GM23338 (cell line): Measurements from ENCODE around the gene PLIN4. TPM values are rescaled to one million over a fixed set of nuclear protein-coding genes. Genes with fewer than 3 reads are reported as not detected.
A peak's percentile ranks its signal among the peaks of the same experiment; 100 is the strongest.

ENCODE experiments used
- ATAC-seq: fragments of 200-7000 bp; cut with Tn5 transposase; 3 replicates; pipeline ENCODE4 v1.9.1; 2020
- DNase-seq: peaks from one replicate; pipeline ENCODE4 v3.0.0-alpha.2; 2015; ENCODE audit warnings: low spot score
- H2AFZ ChIP-seq: fragments of 200-600 bp; sonication (generic); 2 replicates; pipeline ENCODE4 v1.8.0; 2016; ENCODE audit warnings: antibody characterized with exemption, mild to moderate bottlenecking, moderate library complexity
- H3F3A ChIP-seq: fragments of 200-600 bp; sonication (generic); replicated peaks from 2 replicates; pipeline ENCODE4 v1.8.0; 2017; ENCODE audit warnings: antibody characterized with exemption, mixed run types, low read depth
- H3K27ac ChIP-seq: fragments of 200-600 bp; sonication (generic); 2 replicates; pipeline ENCODE4 v1.6.1; 2016; ENCODE audit warnings: low read depth
- H3K27me3 ChIP-seq: fragments of 200-600 bp; sonication (generic); 2 replicates; pipeline ENCODE4 v1.8.0; 2016; ENCODE audit warnings: mild to moderate bottlenecking, mixed run types, moderate library complexity; ENCODE audit not compliant: insufficient read depth
- H3K36me3 ChIP-seq: fragments of 200-600 bp; sonication (generic); 2 replicates; pipeline ENCODE4 v1.8.0; 2016; ENCODE audit warnings: mild to moderate bottlenecking; ENCODE audit not compliant: insufficient read depth
- H3K4me1 ChIP-seq: fragments of 200-600 bp; sonication (generic); 2 replicates; pipeline ENCODE4 v1.8.0; 2016; ENCODE audit warnings: mild to moderate bottlenecking, moderate library complexity; ENCODE audit not compliant: insufficient read depth
- H3K4me2 ChIP-seq: fragments of 200-600 bp; sonication (generic); 2 replicates; pipeline ENCODE4 v1.7.1; 2017; ENCODE audit warnings: mixed run types
- H3K4me3 ChIP-seq: fragments of 200-600 bp; sonication (generic); 2 replicates; pipeline ENCODE4 v1.6.1; 2016; ENCODE audit warnings: mixed run types
- H3K79me2 ChIP-seq: fragments of 200-600 bp; sonication (generic); replicated peaks from 2 replicates; pipeline ENCODE4 v1.8.0; 2017; ENCODE audit warnings: mild to moderate bottlenecking; ENCODE audit not compliant: insufficient read depth
- H3K9me2 ChIP-seq: fragments of 200-600 bp; sonication (generic); 2 replicates; pipeline ENCODE4 v1.8.0; 2017; ENCODE audit not compliant: insufficient read depth
- H4K20me1 ChIP-seq: fragments of 200-600 bp; sonication (generic); replicated peaks from 2 replicates; pipeline ENCODE4 v1.8.0; 2017; ENCODE audit warnings: mild to moderate bottlenecking; ENCODE audit not compliant: insufficient read depth
- H3K27ac Mint-ChIP-seq: 2 replicates; pipeline ENCODE4 v1.8.0; 2020; ENCODE audit warnings: inconsistent platforms, mild to moderate bottlenecking, moderate library complexity, mixed read lengths
- H3K27me3 Mint-ChIP-seq: 3 replicates; pipeline ENCODE4 v1.8.0; 2022; ENCODE audit warnings: low read depth, mild to moderate bottlenecking, moderate library complexity, mixed read lengths, inconsistent platforms; ENCODE audit not compliant: insufficient read depth, poor library complexity
- H3K36me3 Mint-ChIP-seq: 3 replicates; pipeline ENCODE4 v1.8.0; 2021; ENCODE audit warnings: low read depth, mild to moderate bottlenecking, inconsistent platforms, moderate library complexity, mixed read lengths
- H3K4me1 Mint-ChIP-seq: 3 replicates; pipeline ENCODE4 v1.8.0; 2020; ENCODE audit warnings: mild to moderate bottlenecking, inconsistent platforms, mixed read lengths
- H3K4me3 Mint-ChIP-seq: 3 replicates; pipeline ENCODE4 v1.8.0; 2021; ENCODE audit warnings: moderate library complexity, mild to moderate bottlenecking, inconsistent platforms, mixed read lengths
- H3K9me3 Mint-ChIP-seq: 3 replicates; pipeline ENCODE4 v1.8.0; 2020; ENCODE audit warnings: moderate library complexity, mild to moderate bottlenecking, inconsistent platforms, mixed read lengths
- CREB1 ChIP-seq: fragments of 250-450 bp; sonication (Bioruptor Pico); IDR thresholded peaks from 2 replicates; pipeline ENCODE4 v1.5.0; 2020; ENCODE audit warnings: low read depth, mild to moderate bottlenecking, moderate library complexity
- ETS1 ChIP-seq: IDR thresholded peaks from 2 replicates; pipeline ENCODE4 v1.6.1; 2016; ENCODE audit warnings: antibody characterized with exemption
- EZH2 ChIP-seq: fragments of 200-600 bp; sonication (generic); IDR thresholded peaks from one replicate; pipeline ENCODE4 v1.8.0; 2017; ENCODE audit warnings: antibody characterized with exemption, mild to moderate bottlenecking, low read depth; ENCODE audit not compliant: unreplicated experiment
- EZH2phosphoT487 ChIP-seq: fragments of 200-600 bp; sonication (generic); IDR thresholded peaks from one replicate; pipeline ENCODE4 v1.8.1; 2018; ENCODE audit warnings: antibody characterized with exemption; ENCODE audit not compliant: unreplicated experiment
- JUNB ChIP-seq: IDR thresholded peaks from one replicate; pipeline ENCODE4 v1.6.1; 2016; ENCODE audit warnings: antibody characterized with exemption; ENCODE audit not compliant: unreplicated experiment
- POLR2AphosphoS5 ChIP-seq: IDR thresholded peaks from 2 replicates; pipeline ENCODE4 v1.6.1; 2016; ENCODE audit warnings: antibody characterized with exemption, low read depth
- REST ChIP-seq: IDR thresholded peaks from one replicate; pipeline ENCODE4 v1.6.1; 2018; ENCODE audit warnings: antibody characterized with exemption; ENCODE audit not compliant: unreplicated experiment
- STAT1 ChIP-seq: IDR thresholded peaks from one replicate; pipeline ENCODE4 v1.6.1; 2016; ENCODE audit warnings: antibody characterized with exemption; ENCODE audit not compliant: unreplicated experiment
- ZNF114 ChIP-seq: fragments of 250-450 bp; sonication (Bioruptor Pico); IDR thresholded peaks from 2 replicates; pipeline ENCODE4 v1.5.0; 2020; ENCODE audit warnings: mild to moderate bottlenecking, moderate library complexity
- ZNF331 ChIP-seq: fragments of 250-450 bp; sonication (Bioruptor Pico); IDR thresholded peaks from 2 replicates; pipeline ENCODE4 v1.5.0; 2020; ENCODE audit warnings: low read depth, mild to moderate bottlenecking, moderate library complexity
- polyA plus RNA-seq: library from polyadenylated mRNA; unstranded; fragments of >200 nt; fragmentation: Nextera tagmentation; extraction: Ambion mirVana; gene quantifications from 2 replicates; pipeline ENCODE4 v1.2.1, GENCODE V29; 2016
- total RNA-seq: library from RNA; depleted of rRNA; stranded (reverse); fragments of >200 nt; shearing (Covaris generic); gene quantifications from 2 replicates; pipeline ENCODE4 v1.2.3, GENCODE V29; 2014

The PLIN4 gene
- total and polyA plus RNA-seq, 2 experiments from 2014 or later = 0.19 to 0.59 TPM

- no peak for TF ChIP-seq EZH2phosphoT487
- TF ChIP-seq POLR2AphosphoS5 = peak; percentile 67
- no peak for TF ChIP-seq ZNF331 (CRISPR knock-in tag)
- no peak; the same call in 1 of the 2 replicates for TF ChIP-seq CREB1 (CRISPR knock-in tag)
- no peak for TF ChIP-seq EZH2
- peaks cover 26% of the 10 kb centered on the region for H3K36me3 Mint-ChIP-seq
- H3K9me2 ChIP-seq = no peaks in the 10 kb centered on the region
- peak overlapping the region; percentile 85 for H3K4me3 ChIP-seq
- peaks cover 9% of the 10 kb centered on the region for H4K20me1 ChIP-seq
- H3K27ac Mint-ChIP-seq = peak overlapping the region; percentile 93
- no peak overlapping the region for H2AFZ ChIP-seq
- H3K4me2 ChIP-seq = peak overlapping the region; percentile 85
- no peaks in the 10 kb centered on the region for H3K27me3 ChIP-seq
- H3F3A ChIP-seq = peaks cover 18% of the 10 kb centered on the region; the same call in 1 of the 2 replicates
- DNase-seq = peak; percentile 95
- H3K27ac ChIP-seq = peak overlapping the region; percentile 64; the same call in 1 of the 2 replicates
- no peaks in the 10 kb centered on the region for H3K9me3 Mint-ChIP-seq
- ATAC-seq = peak; percentile 70
- peak overlapping the region; percentile 85 for H3K4me3 Mint-ChIP-seq
- 0 out of 2 replicates have a peak, but pooled peaks cover 21% of the 10 kb centered on the region for H3K36me3 ChIP-seq
- peaks cover 13% of the 10 kb centered on the region for H3K4me1 Mint-ChIP-seq
- peaks cover 11% of the 10 kb centered on the region for H3K27me3 Mint-ChIP-seq
- peaks cover 38% of the 10 kb centered on the region for H3K79me2 ChIP-seq
- H3K4me1 ChIP-seq = peaks cover 9% of the 10 kb centered on the region; the same call in 1 of the 2 replicates
Measured at GRCh38 chr19:4474514-4475022, 43.7 kb downstream of the PLIN4 start.

GRCh38 chr19:4473763-4474513 is 44.3 kb downstream of the PLIN4 start:
- TF ChIP-seq JUNB (no peak), EZH2 (no peak), CREB1 (CRISPR knock-in tag) (no peak), REST (no peak), STAT1 (no peak), EZH2phosphoT487 (no peak), ETS1 (no peak), POLR2AphosphoS5 (no peak), ZNF114 (CRISPR knock-in tag) (no peak)
- Mint-ChIP-seq H3K4me1 (peaks cover 13% of the 10 kb centered on the region), H3K9me3 (no peaks in the 10 kb centered on the region), H3K4me3 (peak overlapping the region; percentile 85), H3K27ac (peak overlapping the region; percentile 93), H3K27me3 (peaks cover 11% of the 10 kb centered on the region), H3K36me3 (peaks cover 25% of the 10 kb centered on the region)
- DNase-seq (peak; percentile 55), ATAC-seq (no peak; the same call in 2 of the 3 replicates)
- H3K4me1 ChIP-seq = peaks cover 9% of the 10 kb centered on the region; the same call in 1 of the 2 replicates
- 0 out of 2 replicates have a peak, but pooled peaks cover 21% of the 10 kb centered on the region for H3K36me3 ChIP-seq
- H3K27me3 ChIP-seq = no peaks in the 10 kb centered on the region
- H4K20me1 ChIP-seq = peaks cover 8% of the 10 kb centered on the region
- H3K4me3 ChIP-seq = peak overlapping the region; percentile 85
- H3K27ac ChIP-seq = peak overlapping the region; percentile 64; the same call in 1 of the 2 replicates
- peaks cover 36% of the 10 kb centered on the region for H3K79me2 ChIP-seq
- H3K9me2 ChIP-seq = no peaks in the 10 kb centered on the region
- H2AFZ ChIP-seq = no peak overlapping the region
- peaks cover 18% of the 10 kb centered on the region; the same call in 1 of the 2 replicates for H3F3A ChIP-seq
- H3K4me2 ChIP-seq = peak overlapping the region; percentile 85
